Fibroblast of lung (primary cell): Measurements from ENCODE around the gene EEFSEC.

Source experiments
- EZH2 ChIP-seq: IDR thresholded peaks from 2 replicates; pipeline ENCODE4 v1.5.1; 2012; ENCODE audit warnings: low read length, control low read depth, mild to moderate bottlenecking; ENCODE audit errors: missing control alignments
- TF ChIP-seq, protein P1 (sequence below), 2 donors: IDR thresholded peaks in 1 of 2; conservative IDR thresholded peaks in 1 of 2; 1 replicate in 1 of 2; 2 replicates in 1 of 2; pipeline ENCODE4 v1.5.1; 2011 to 2012; ENCODE audit warnings: low read length in 2 of 2, control low read depth in 1 of 2, inconsistent platforms in 1 of 2, low read depth in 1 of 2, mild to moderate bottlenecking in 1 of 2

DNA sequence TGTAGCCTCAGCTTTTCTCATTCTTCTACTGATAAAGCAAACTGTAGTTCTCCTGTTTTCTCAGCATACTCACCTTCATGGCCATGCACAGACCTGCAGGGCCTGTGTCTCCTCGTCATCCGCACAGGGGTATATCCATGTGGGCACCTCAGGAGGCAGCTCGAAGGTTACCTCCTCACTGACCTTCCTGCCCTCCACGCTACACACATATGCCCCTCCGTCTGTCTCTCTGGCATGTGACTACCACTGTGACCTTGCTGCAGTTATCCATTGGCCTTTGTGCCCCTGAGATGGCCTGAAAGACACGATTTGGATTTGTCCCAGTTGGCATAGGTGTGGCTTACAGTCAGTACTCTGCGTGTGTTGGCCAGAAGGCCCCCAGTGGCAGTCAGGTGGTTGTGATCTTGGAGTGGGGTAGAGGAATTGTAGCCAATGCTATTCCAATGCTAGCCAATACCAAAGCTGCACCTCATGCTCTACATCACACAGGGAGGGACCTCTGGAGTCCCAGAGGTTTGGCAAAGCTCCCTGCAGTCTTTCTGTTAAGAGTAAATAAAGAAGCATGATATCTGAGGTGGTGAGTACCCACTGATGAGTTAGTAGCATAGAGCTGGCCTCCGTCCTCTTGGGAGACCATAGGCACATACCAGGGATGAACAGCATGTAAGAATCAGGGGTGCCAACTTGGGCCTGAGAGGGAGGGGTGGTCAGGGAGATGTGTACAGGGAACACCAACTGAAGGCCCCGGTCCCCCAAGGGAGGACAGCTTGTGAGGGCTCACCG is 143.4 kb downstream of the EEFSEC start:
- TF ChIP-seq, protein P1, sequence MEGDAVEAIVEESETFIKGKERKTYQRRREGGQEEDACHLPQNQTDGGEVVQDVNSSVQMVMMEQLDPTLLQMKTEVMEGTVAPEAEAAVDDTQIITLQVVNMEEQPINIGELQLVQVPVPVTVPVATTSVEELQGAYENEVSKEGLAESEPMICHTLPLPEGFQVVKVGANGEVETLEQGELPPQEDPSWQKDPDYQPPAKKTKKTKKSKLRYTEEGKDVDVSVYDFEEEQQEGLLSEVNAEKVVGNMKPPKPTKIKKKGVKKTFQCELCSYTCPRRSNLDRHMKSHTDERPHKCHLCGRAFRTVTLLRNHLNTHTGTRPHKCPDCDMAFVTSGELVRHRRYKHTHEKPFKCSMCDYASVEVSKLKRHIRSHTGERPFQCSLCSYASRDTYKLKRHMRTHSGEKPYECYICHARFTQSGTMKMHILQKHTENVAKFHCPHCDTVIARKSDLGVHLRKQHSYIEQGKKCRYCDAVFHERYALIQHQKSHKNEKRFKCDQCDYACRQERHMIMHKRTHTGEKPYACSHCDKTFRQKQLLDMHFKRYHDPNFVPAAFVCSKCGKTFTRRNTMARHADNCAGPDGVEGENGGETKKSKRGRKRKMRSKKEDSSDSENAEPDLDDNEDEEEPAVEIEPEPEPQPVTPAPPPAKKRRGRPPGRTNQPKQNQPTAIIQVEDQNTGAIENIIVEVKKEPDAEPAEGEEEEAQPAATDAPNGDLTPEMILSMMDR (conservative IDR thresholded peaks at IDR 0.05 in 1 of 2, IDR thresholded peaks at IDR 0.05 in 1 of 2; ENCODE audit: low read depth in 1 of 2, low read length in 2 of 2) = no peak
- no peak for TF ChIP-seq EZH2
